Ovary (tissue), 3 donors: Measurements from ENCODE around the gene GNA12.

Experiments used
- EP300 ChIP-seq: sonication (generic); formaldehyde crosslinking; IDR thresholded peaks from one replicate; pipeline ENCODE4 v1.6.1; 2017; ENCODE audit warnings: antibody characterized with exemption
- POLR2A ChIP-seq: fragments of 450-650 bp; IDR thresholded peaks from one replicate; pipeline ENCODE4 v1.6.1; 2017; ENCODE audit warnings: antibody characterized with exemption, mild to moderate bottlenecking, moderate library complexity
- TF ChIP-seq, protein P1 (sequence below), 3 donors: fragments of 450-650 bp in 2 of 3; fragments of 200-600 bp in 1 of 3; IDR thresholded peaks; one replicate each; pipeline versions ENCODE4 v1.5.1 to v1.8.0; 2016 to 2022; ENCODE audit warnings: antibody characterized with exemption in 3 of 3, mild to moderate bottlenecking in 1 of 3
- donor health status: DM: no; HTN: no; CAD: no.

DNA sequence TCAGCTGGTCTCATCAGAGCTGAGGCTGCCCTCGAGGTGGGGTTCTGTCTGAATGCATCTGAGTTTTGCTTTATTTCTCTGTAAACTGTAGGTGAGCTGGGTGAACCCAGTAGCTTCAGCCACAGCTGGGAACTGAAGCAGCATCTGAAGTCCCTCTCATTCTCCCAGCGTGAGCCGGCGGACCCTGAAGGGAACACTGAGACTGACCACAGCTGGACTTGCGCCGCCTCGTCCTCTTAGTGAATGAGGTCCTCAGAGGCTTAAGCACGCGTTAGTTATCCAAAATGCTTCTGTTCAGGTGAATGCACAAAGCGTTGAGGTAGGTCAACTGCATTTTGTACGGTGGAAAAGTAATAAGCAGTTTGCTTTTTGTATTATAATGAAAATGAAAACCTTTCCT is 79.5 kb downstream of the GNA12 start:
- TF ChIP-seq, protein P1, sequence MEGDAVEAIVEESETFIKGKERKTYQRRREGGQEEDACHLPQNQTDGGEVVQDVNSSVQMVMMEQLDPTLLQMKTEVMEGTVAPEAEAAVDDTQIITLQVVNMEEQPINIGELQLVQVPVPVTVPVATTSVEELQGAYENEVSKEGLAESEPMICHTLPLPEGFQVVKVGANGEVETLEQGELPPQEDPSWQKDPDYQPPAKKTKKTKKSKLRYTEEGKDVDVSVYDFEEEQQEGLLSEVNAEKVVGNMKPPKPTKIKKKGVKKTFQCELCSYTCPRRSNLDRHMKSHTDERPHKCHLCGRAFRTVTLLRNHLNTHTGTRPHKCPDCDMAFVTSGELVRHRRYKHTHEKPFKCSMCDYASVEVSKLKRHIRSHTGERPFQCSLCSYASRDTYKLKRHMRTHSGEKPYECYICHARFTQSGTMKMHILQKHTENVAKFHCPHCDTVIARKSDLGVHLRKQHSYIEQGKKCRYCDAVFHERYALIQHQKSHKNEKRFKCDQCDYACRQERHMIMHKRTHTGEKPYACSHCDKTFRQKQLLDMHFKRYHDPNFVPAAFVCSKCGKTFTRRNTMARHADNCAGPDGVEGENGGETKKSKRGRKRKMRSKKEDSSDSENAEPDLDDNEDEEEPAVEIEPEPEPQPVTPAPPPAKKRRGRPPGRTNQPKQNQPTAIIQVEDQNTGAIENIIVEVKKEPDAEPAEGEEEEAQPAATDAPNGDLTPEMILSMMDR (IDR thresholded peaks at IDR 0.05) = no peak
- TF ChIP-seq EP300 (no peak), POLR2A (no peak)
